HT-29 (cell line): ENCODE measurements around the gene ARMC10. TPM values are rescaled to one million over a fixed set of nuclear protein-coding genes. Genes with fewer than 3 reads are reported as not detected.
"Not testable (repeated sequence)": the region's sequence is repeated elsewhere in the genome, so short reads cannot be mapped to it uniquely, and the experiment has no call there.

Experiments used
- DNase-seq: peaks from one replicate; pipeline ENCODE4 v3.0.0-alpha.2; 2015; ENCODE audit warnings: low spot score
- total RNA-seq: library from RNA; depleted of rRNA; stranded (reverse); fragments of >200 nt; shearing (Covaris generic); gene quantifications from 2 replicates; pipeline ENCODE4 v1.2.3, GENCODE V29; 2014; rRNA removed

ARMC10 gene
- total RNA-seq, 1 experiment from 2014 or later, result 40.7 TPM

DNA sequence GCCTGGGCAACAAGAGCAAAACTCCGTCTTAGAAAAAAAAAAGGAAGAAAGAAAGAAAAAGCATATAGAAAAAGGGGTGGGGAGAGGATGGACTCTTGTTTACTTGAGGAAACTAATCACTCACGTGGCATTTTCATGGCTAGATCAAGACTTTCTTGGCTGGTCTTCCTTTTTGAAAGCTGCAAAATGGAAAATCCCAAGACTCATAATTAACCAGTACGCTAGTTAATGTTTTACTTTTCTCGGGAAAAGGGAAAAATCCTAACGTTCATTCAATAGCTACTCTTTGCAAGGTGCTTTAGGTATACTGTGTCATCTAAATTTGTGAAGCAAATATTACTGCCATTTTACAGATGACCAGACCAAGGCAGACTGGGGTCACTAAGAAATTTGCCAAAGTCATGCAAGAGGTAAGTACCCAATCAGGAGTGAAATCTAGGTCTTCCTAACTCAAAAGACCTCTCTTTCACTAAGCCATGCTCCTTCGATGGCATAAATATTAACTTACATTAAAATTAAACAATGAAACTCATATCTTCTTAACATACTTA is 49.6 kb downstream of the ARMC10 start:
- DNase-seq, result no peak

DNA sequence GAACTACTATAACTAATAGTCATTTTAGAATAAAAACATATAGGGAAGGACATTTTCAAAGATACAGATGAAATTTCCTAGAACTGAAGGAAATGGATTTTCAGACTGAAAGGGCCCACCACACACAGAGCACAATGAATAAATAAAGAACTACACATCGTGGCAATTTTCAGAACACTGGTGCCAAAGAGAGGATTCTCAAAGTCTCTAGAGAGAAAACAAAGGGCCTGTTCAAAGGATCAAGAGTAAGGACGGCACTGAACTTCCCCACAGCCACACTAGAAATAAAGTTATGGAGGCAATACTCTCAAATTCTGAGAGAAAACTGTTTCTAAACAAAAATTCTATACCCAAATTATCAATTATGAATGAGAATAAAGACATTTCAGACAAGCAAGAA is 52.1 kb downstream of the ARMC10 start:
- DNase-seq, result no peak

DNA sequence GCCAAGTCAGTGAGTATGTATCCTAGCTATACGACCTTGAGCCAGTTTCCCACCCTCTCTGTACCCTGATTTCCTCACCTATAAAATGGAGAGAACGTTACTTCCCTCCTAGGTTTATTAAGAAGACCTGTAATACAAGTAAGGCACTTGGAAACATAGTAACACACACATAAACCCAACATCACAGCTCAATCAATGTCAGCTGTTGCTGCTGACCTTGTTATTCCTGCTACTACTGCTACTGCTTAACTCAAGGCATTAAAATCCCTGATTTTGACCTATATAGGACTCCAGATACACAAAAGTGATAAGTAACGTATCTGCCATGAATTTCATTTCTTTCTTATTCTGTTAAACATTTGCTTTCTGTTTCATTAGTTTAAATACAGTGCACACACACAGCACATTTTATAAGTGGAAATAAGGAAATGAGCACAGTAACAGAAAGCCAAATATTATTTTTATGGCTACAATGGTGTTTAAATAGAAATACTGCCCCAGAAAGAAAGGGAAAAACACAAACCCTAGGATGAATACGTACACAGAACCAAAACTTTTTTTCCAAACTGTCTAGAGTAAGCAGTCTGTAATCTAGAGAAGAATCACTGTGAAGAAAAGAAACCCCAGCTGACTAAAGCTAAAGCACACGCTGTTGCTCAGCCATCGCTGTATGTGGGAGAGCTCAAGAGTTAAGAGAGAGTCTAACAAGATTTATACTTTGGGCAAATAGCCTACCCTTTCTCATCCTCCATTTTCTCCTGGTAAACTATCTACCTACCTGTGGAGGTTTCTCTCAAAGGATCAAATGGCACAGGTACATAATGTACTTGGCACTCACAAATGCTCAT is 55.0 kb downstream of the ARMC10 start:
- DNase-seq, result no peak

DNA sequence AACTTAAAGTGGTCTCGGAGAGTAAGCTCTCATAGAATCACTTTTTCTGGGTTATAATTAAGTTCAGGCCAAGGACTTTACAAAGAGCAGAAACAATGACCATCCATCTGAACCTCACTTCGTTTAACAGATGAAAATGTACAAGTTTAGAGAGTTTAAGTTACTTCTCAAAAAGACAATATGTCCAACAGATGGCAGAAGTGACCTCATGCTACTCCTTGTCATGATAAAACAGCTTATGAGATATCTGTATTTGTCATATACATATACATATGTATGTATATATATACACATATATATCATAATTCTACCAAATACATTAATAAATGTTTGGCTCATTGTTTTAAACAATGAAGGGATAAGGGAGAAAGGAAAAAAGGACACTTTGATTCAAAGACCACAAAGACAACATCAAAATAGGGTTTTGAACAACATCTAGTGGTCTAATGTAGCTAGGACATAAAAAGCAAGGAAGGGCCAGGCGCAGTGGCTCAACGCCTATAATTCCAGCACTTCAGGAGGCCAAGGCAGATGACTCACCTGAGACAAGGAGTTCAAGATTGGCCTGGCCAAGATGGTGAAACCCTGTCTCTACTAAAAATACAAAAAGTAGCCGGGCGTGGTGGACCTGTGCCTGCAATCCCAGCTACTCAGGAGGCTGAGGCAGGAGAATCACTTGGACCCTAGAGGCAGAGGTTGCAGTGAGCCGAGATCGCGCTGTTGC is 56.1 kb downstream of the ARMC10 start:
- DNase-seq, result peak; percentile 20

DNA sequence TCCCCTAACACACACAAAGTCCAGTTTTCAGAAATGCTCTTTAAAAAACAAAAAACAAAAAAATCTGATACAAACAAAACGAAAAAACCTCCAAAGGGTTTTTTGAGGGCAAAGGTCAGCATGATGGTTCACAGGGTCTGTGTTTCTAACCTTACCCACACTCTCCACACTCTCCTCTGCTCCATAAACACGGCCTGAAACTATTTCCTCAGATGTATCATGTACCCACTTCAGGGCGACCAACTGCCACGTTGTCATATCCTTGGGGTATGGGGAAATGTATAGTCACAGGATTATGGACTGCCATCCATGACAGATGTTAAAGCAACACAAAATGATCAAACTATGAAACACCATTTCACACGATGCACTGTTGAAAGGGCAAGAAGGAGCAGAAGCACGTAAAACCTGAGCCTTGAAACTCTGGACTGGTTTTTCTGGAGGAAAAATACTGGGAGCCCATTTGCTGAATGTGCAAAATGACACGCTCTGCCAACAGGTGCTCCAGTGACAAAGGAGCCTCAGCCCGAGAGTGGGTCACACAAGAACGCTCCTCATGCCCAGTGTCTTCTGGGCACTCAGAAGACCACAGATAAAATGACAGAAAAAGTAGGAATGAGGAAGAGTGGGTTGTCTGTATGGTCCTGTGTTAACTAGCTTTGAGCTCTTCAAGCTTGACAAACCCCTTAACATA is 58.2 kb downstream of the ARMC10 start:
- DNase-seq, result no peak

DNA sequence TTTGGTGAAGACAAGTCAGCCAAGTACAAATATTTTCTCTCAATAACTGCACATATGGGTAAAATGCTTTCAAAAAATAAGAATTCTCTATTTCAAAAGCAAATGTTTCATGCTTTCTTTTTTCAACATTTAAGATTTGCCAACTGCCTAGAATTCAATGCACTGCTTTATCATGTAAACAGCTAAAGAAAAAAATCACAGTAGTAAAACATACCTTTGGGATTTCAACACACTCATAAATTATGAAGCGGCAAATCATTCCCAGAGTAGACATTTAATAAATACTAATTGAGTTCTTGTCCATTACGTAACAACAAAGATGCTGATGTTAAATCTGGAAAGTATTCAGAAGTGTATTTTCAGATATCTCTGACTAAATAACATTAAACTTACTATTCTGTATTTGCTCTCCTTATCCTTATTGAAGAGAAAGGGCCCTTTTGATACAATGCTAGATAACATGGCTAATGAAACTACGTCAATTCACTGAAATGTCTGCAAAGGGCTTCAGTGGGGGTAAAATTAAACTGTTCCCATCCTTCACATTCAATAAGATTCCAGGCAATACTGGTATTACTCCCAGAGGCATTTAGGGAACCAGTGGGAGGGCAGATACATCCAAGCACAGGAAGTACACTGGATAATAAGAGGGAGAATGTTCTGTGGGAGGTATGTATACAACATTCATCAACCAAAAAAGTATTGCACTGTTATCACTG is 60.1 kb downstream of the ARMC10 start:
- DNase-seq, result no peak

DNA sequence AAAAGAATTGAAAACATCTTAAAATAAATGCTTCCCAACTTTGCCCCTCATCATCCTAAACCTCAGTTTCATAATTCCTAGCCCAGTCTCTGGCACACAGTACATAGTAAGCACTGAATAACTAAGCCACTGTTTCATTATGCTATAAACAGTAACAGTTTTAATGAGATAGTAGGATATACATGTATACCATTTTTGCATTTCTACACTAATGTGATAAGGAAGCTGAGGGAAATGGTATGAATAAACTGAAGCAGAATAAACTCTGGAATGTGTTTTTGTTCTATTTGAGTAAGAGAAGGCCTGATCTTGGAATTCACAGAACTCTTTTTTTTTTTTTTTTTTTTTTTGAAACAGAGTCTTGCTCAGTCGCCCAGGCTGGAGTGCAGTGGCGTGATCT is 65.1 kb downstream of the ARMC10 start:
- DNase-seq, result no peak

DNA sequence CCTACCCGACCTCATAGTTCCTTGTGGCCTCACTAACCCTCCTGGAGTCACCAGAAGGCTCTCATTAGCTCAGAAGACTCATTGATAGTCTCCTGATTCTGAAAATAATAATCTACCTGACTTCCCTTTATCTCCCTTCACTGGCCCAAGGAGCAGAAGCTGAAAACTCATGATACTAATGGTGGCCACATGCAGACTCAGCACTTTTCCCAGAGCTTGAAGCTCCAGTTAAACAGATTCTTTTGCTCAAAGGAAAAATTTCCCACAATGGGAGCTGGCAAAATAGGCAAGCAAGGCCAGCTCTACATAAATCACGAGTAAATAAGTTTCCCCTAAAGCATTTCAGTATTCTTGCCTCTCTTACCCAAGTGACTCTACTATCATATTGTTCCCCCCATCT is 65.7 kb downstream of the ARMC10 start:
- no peak for DNase-seq

DNA sequence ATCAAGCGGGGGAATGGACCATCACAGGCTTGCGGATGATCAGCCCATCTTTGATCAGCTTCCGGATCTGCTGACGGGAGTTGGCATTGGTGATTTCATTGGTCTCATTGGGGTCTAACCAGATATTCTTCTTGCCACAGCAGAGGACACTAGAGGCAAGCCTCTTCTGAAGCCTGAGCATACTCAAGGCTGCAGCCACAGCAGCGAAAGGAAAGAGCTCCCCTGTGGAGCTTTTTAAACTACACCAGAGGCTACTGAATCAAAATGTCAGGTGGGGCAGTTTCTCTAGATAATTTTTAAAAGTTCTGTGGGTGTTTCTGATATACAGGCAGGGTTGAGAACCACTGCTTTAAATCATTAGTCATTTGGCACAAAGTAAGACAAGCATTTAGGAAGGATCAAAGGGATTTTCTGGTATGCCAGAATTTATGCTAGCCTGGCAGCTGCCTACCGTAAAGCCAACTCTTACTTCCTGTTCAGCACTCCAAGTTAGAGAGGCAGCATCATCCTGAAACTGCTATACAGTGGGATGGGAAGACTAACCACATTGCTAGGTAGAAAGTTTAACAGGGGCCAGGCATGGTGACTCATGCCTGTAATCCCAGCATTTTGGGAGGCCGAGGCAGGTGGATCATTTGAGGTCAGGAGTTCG is 66.9 kb downstream of the ARMC10 start:
- no peak for DNase-seq

DNA sequence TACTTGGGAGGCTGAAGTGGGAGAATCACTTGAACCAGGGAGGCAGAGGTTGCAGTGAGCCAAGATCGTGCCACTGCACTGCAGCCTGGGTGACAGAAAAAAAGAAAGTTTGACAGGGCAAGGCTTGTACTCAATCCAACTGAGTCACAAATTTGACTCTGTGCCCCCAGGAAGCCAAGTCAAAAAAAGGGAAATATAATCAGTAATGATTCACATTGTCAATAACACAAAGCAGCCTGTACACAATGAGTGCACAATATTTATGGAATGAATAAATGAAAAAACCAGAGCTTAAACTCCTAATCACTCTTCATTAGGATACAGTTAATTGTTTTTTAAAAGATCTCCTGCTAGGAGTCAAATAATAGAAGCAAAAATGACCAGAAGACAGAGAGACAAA is 67.6 kb downstream of the ARMC10 start:
- DNase-seq, result no peak

DNA sequence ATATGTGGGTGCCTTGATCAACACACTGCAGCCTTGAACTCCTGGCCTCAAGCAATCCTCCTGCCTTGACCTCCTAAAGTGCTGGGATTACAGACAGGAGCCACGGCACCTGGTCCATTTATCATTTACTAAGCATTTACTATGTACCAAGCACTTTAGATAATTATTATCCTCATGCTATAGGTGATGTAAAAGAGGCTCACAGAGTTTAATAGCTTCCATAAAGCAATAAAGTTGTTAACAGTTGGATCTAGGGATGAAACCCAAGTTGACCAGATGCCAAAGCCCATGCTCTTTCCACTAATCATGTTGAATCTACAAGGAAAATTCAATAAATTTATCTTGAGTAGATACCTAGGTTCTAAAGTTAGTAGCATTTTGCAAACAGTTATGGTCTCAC is 68.9 kb downstream of the ARMC10 start:
- no peak for DNase-seq

DNA sequence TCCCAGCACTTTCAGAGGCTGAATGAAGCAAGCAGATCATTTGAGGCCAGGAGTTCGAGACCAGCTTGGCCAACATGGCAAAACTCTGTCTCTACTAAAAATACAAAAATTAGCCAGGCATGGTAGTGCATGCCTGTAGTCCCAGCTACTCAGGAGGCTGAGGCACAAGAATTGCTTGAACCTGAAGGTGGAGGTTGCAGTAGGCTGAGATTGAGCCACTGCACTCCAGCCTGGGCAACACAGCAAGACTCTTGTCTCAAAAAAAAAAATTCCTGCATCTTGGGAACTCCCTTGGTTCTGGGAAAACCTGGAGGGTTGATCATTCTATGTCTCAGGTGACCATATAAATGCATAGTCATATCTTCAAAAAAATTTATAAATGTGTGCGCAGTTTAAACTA is 69.8 kb downstream of the ARMC10 start:
- DNase-seq, result not testable (repeated sequence)

DNA sequence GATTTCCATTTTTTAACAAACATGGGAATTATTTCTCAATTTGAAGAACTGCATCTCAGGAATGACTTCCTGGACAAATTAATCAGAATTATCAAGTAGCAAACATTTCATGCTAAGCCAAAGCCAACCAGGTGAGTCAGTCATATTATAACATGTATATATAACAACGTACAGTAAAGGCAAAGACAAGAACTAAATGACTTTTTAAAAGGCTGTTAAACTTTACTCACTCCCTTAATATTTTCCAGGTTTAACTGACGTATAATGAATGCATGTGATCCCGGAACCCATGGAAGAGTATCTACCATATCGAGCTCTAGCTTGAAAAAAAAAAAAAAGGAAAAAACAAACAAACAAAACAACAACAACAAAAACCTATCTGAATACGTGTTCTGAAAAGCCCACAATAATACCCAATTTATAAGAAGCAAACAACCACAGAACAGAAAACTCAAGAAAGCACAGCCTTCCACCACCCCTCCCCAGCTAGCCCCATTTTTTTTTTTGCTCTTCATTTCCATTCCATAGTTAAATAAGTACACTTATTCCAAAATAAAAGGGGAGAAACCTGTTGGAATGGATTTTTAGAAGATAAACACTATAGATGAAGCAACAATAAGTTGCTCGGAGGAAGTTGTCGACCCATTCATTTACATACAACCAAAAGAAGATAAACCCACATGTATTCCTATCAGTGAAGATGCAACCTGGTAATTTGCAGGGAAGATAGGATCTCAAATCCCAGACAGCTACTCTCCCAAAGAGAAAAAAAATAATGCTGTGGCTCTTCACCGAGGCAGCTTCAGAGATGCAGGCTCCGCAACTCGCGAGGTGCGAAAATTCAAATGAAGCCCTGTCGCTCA is 73.4 kb downstream of the ARMC10 start:
- peak; percentile 50 for DNase-seq

Other genes starting within 250 kb of the ARMC10 start
- not detected in 2 replicates for gene LRRC17, start 162.1 kb upstream of the ARMC10 start, total RNA-seq
- 0.16 and 0.48 TPM in 2 replicates for gene FBXL13, start 344 bp upstream of the ARMC10 start, total RNA-seq
- gene NAPEPLD, start 74.0 kb downstream of the ARMC10 start, total RNA-seq, result 4.8 and 6.9 TPM in 2 replicates
- gene PMPCB, start 222.3 kb downstream of the ARMC10 start, total RNA-seq, result 41.1 and 43.7 TPM in 2 replicates